Right lobe of liver (tissue), 4 donors: ENCODE results near the gene HAP1.

Source experiments
- POLR2A ChIP-seq: fragments of 450-650 bp; IDR thresholded peaks from one replicate; pipeline ENCODE4 v1.6.1; 2017; ENCODE audit warnings: antibody characterized with exemption, mild to moderate bottlenecking
- TF ChIP-seq, protein P1 (sequence below), 4 donors: fragments of 200-600 bp in 3 of 4; fragments of 450-650 bp in 1 of 4; IDR thresholded peaks; one replicate each; pipeline versions ENCODE4 v1.5.1 to v1.8.0; 2016 to 2022; ENCODE audit warnings: antibody characterized with exemption in 4 of 4, mild to moderate bottlenecking in 2 of 4
- donor health status: DM: no; HTN: no; CAD: no.
- donor health status: DM: no; HTN: no; CAD: no.
- donor health status: DM: no; HTN: yes; CAD: no.

DNA sequence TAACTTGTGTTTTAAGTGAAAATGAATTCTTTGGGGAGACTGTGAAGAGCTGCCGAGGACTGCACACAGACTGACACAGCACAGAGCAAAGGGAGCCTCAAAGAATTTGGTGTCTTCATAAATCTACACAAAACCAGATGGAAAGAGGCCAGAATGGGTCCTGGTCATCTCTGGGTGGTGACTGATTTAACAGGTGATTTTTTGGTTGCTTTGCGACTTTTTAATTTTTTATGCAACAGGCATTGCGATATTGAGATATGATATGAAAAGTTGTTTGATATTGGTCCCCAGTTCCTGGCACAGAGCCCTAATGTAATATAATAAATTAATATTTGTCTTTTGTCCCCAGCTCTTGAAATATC lies 58.4 kb downstream of the HAP1 start:
- TF ChIP-seq POLR2A, result no peak
- TF ChIP-seq, protein P1, sequence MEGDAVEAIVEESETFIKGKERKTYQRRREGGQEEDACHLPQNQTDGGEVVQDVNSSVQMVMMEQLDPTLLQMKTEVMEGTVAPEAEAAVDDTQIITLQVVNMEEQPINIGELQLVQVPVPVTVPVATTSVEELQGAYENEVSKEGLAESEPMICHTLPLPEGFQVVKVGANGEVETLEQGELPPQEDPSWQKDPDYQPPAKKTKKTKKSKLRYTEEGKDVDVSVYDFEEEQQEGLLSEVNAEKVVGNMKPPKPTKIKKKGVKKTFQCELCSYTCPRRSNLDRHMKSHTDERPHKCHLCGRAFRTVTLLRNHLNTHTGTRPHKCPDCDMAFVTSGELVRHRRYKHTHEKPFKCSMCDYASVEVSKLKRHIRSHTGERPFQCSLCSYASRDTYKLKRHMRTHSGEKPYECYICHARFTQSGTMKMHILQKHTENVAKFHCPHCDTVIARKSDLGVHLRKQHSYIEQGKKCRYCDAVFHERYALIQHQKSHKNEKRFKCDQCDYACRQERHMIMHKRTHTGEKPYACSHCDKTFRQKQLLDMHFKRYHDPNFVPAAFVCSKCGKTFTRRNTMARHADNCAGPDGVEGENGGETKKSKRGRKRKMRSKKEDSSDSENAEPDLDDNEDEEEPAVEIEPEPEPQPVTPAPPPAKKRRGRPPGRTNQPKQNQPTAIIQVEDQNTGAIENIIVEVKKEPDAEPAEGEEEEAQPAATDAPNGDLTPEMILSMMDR (IDR thresholded peaks at IDR 0.05), result no peak
